Type B pancreatic cell (in vitro differentiated cells): ENCODE measurements around the gene WWTR1. TPM values are rescaled to one million over a fixed set of nuclear protein-coding genes. Genes with fewer than 3 reads are reported as not detected.

ENCODE experiments used
- DNase-seq: peaks from one replicate; pipeline ENCODE4 v3.0.0; 2021; ENCODE audit warnings: mixed read lengths; ENCODE audit not compliant: unreplicated experiment; ENCODE audit errors: extremely low spot score
- H3K27ac Mint-ChIP-seq: 2 replicates; pipeline ENCODE4 v1.8.0; 2021; ENCODE audit warnings: mild to moderate bottlenecking, mixed read lengths
- H3K27me3 Mint-ChIP-seq: 2 replicates; pipeline ENCODE4 v1.8.0; 2021; ENCODE audit warnings: mixed read lengths
- H3K36me3 Mint-ChIP-seq: 2 replicates; pipeline ENCODE4 v1.8.0; 2021; ENCODE audit warnings: mixed read lengths
- H3K4me1 Mint-ChIP-seq: one replicate; pipeline ENCODE4 v1.8.0; 2021; ENCODE audit warnings: mixed read lengths; ENCODE audit not compliant: unreplicated experiment
- H3K4me3 Mint-ChIP-seq: 2 replicates; pipeline ENCODE4 v1.8.0; 2021; ENCODE audit warnings: mild to moderate bottlenecking, mixed read lengths
- H3K9me3 Mint-ChIP-seq: 2 replicates; pipeline ENCODE4 v1.8.0; 2021; ENCODE audit warnings: mixed read lengths
- total RNA-seq: library from RNA; stranded (reverse); gene quantifications from 2 replicates; pipeline ENCODE4 v1.2.1, GENCODE V29; 2021; ENCODE audit warnings: low replicate concordance
- TF ChIP-seq, protein P1 (sequence below): fragments of 200-600 bp; sonication (generic); conservative IDR thresholded peaks from 2 replicates; pipeline ENCODE4 v1.5.0; 2021; ENCODE audit warnings: antibody characterized with exemption, mild to moderate bottlenecking

The WWTR1 gene
- total RNA-seq, 1 donor from 2014 or later: 65.0 TPM

DNA sequence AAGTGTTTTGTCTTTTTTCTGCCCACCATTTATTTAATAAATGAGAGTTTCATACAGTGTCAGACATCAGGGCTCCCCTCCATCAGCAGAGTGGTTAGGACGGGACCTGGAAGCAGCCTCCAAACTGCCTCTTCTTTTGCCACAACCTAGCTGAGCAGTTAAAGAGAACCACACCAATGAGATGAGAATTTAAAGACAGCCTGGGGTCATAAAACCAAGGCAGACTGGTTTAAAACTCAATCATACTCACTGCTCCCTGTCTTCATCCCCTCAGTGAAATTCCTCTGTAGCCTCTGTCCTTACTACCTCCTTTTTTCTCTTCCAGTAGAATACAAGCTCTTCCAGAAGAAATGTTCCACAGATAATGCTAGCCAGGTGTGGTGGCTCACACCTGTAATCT is 78.7 kb downstream of the WWTR1 start:
- Mint-ChIP-seq H3K9me3 (no peaks in the 10 kb centered on the region), H3K4me1 (peaks cover 60% of the 10 kb centered on the region), H3K36me3 (peaks cover 7% of the 10 kb centered on the region), H3K27me3 (no peaks in the 10 kb centered on the region), H3K27ac (no peak overlapping the region), H3K4me3 (no peak overlapping the region)
- DNase-seq: no peak
- TF ChIP-seq, protein P1, sequence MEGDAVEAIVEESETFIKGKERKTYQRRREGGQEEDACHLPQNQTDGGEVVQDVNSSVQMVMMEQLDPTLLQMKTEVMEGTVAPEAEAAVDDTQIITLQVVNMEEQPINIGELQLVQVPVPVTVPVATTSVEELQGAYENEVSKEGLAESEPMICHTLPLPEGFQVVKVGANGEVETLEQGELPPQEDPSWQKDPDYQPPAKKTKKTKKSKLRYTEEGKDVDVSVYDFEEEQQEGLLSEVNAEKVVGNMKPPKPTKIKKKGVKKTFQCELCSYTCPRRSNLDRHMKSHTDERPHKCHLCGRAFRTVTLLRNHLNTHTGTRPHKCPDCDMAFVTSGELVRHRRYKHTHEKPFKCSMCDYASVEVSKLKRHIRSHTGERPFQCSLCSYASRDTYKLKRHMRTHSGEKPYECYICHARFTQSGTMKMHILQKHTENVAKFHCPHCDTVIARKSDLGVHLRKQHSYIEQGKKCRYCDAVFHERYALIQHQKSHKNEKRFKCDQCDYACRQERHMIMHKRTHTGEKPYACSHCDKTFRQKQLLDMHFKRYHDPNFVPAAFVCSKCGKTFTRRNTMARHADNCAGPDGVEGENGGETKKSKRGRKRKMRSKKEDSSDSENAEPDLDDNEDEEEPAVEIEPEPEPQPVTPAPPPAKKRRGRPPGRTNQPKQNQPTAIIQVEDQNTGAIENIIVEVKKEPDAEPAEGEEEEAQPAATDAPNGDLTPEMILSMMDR: no peak

DNA sequence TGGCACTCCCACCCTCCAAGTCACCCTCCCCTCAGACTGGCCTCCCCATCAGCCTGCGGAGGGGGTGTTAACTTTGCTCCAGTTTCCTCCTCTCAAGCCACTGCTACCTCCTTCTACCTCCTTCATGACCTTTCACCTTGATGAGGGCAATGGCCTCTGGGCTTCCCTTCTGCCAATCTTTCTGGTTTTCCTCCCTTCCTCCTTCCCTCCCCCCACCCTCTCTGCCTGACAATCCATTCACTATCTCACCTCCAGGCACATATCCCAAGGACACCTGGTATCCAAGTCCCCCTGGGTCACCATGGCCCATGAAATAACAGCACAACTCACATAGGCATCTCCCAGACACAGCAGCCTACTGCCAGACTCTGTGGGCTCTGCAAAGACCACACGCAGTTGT is 80.0 kb downstream of the WWTR1 start:
- no peak overlapping the region for H3K27ac Mint-ChIP-seq
- no peak for DNase-seq
- H3K4me1 Mint-ChIP-seq: peaks cover 59% of the 10 kb centered on the region
- peaks cover 14% of the 10 kb centered on the region for H3K36me3 Mint-ChIP-seq
- no peaks in the 10 kb centered on the region for H3K9me3 Mint-ChIP-seq
- TF ChIP-seq, protein P1: no peak
- no peaks in the 10 kb centered on the region for H3K27me3 Mint-ChIP-seq
- H3K4me3 Mint-ChIP-seq: peak overlapping the region; percentile 20

DNA sequence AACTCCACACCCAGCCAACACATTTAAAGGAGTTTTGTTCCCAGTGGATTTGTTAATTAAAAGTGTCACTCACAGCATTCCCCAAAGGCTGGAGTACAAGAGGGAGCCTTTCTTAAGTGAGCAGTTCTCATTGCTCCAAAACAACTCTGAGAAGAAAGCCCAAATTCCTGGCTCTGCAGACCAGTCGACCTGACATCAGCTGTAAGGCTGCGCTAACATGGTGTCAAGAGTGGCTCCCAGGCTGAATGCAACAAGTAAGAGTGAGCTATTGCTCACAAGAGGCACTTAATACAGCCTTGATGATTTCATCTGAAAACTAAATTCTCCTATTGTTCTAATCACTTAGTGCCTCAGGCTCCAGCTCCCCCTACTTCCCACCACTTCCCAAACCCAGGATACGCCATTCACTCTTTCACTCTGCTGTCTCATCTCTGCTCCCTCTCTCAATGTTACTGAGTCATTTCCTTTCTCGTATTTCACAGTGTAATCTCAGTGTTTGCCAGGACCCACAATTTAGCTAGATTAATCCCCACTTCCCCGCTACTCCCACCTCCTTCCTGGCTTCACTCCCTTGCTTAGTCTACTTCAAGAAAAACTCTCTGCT is 81.8 kb downstream of the WWTR1 start:
- peak overlapping the region; percentile 69 for H3K4me3 Mint-ChIP-seq
- H3K27me3 Mint-ChIP-seq: no peaks in the 10 kb centered on the region
- H3K27ac Mint-ChIP-seq: peak overlapping the region; percentile 75
- DNase-seq: no peak
- no peaks in the 10 kb centered on the region for H3K9me3 Mint-ChIP-seq
- H3K36me3 Mint-ChIP-seq: peaks cover 18% of the 10 kb centered on the region
- TF ChIP-seq, protein P1: no peak
- peaks cover 60% of the 10 kb centered on the region for H3K4me1 Mint-ChIP-seq

DNA sequence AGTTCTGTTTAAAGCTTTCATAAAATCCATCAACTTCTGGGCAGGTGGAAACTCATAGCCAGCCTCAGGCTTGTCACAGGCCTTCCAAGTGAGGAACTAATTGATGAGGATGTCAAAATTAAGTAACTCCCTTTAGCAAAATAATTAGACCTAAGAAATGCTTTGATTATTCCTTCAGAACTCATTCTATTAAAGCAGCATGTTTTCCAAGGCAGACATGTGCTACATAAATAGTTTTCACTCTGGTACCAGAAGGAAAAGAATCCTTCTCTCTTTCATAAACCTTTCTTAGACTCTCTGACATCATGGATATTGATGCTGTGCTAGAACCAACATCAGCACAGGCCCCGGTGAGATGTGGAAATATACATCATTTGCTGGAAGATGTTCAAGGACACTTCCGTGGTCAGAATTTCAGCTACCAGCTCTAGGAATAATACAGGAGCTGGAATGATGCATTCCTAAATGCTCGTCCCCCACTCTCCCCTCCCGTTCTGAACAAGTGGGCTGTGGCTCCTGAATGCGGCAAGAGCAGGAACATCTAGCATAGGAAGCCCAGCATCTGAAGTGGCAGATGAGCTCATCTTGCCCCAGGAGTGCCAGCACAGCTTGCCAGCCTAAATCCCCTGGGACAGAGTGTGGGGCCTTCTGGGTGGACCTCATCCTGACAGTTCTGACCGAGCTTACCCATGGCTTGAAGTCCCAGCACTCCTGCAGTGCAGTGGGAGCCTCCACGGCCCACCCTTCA is 82.4 kb downstream of the WWTR1 start:
- H3K4me1 Mint-ChIP-seq: peaks cover 55% of the 10 kb centered on the region

DNA sequence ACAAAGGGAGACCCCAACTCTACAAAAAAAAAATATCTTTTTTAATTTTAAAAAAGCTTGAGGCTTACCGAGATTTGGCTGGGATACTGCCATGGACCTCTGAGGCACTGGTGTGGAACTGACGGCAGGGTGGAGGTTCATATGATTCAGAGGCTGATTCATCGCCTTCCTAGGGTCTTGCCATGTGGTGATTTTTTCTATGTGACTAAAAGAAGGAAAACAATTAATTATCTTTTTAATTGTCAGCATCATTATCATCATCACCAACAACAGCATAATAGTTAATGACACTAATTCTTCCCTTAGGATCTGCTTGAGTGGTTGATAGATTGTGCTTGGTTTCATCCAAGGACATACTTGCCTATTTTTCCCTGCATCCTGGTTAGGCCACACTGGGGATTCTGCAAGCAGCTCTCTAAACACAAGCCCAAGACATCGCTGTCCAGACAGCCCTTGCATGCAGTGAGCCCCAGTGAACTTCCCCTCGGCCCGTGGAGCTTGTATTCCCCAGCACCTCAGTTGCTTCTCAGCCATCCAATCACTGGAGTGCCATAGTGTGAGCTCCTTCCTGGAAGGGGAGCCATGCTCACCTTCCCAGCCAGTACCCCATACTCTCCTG is 84.9 kb downstream of the WWTR1 start:
- H3K27me3 Mint-ChIP-seq: no peaks in the 10 kb centered on the region
- H3K4me3 Mint-ChIP-seq: no peak overlapping the region
- peak overlapping the region; percentile 61 for H3K27ac Mint-ChIP-seq
- H3K36me3 Mint-ChIP-seq: peaks cover 15% of the 10 kb centered on the region
- peaks cover 37% of the 10 kb centered on the region for H3K4me1 Mint-ChIP-seq
- TF ChIP-seq, protein P1: no peak
- no peak for DNase-seq
- no peaks in the 10 kb centered on the region for H3K9me3 Mint-ChIP-seq

More for the DNA sequence above, 82.4 kb downstream of the WWTR1 start:
- H3K4me3 Mint-ChIP-seq: peak overlapping the region; percentile 69
- H3K36me3 Mint-ChIP-seq: peaks cover 15% of the 10 kb centered on the region
- TF ChIP-seq, protein P1: no peak
- no peaks in the 10 kb centered on the region for H3K9me3 Mint-ChIP-seq
- DNase-seq: no peak
- no peaks in the 10 kb centered on the region for H3K27me3 Mint-ChIP-seq
- peak overlapping the region; percentile 75 for H3K27ac Mint-ChIP-seq
